Heart right ventricle (tissue), 16 donors: ENCODE measurements around the gene CNIH2. TPM values are rescaled to one million over a fixed set of nuclear protein-coding genes. Genes with fewer than 3 reads are reported as not detected.

Source experiments
- ATAC-seq, 8 donors: fragments of 200-7000 bp; cut with Tn5 transposase; one replicate each; pipeline ENCODE4 v1.9.1; 2020; ENCODE audit warnings: mild to moderate bottlenecking in 8 of 8, moderate library complexity in 8 of 8, moderate number of reproducible peaks in 1 of 8
- DNase-seq, 2 donors: peaks; one replicate each; pipeline ENCODE4 v3.0.0-alpha.2; 2020
- H3K27ac ChIP-seq, 10 donors: fragments of 200-600 bp; sonication (generic) in 2 of 10; one replicate each; pipeline versions ENCODE4 v1.5.0 to v1.8.0; 2020 to 2022; ENCODE audit warnings: mild to moderate bottlenecking in 3 of 10
- H3K27me3 ChIP-seq, 7 donors: fragments of 200-600 bp; one replicate each; pipeline ENCODE4 v1.8.0; 2021 to 2022; ENCODE audit warnings: mild to moderate bottlenecking in 2 of 7
- H3K36me3 ChIP-seq, 9 donors: fragments of 200-600 bp; sonication (generic) in 1 of 9; one replicate each; pipeline versions ENCODE4 v1.5.0 to v1.8.0; 2020 to 2022; ENCODE audit warnings: mild to moderate bottlenecking in 2 of 9
- H3K4me1 ChIP-seq, 9 donors: fragments of 200-600 bp; sonication (generic) in 1 of 9; one replicate each; pipeline versions ENCODE4 v1.5.0 to v1.8.0; 2020 to 2022; ENCODE audit warnings: mild to moderate bottlenecking in 4 of 9
- H3K4me3 ChIP-seq, 10 donors: fragments of 200-600 bp; sonication (generic) in 2 of 10; one replicate each; pipeline versions ENCODE4 v1.5.0 to v1.8.0; 2020 to 2022; ENCODE audit warnings: mild to moderate bottlenecking in 7 of 10, moderate library complexity in 2 of 10
- H3K9me3 ChIP-seq, 11 donors: fragments of 200-600 bp in 10 of 11; sonication (generic) in 2 of 11; one replicate each; pipeline versions ENCODE4 v1.5.0 to v1.8.0; 2013 to 2022; ENCODE audit warnings: mild to moderate bottlenecking in 2 of 11, control low read depth in 1 of 11, moderate library complexity in 1 of 11
- WGBS, 2 donors: extraction: QIAGEN DNeasy Blood & Tissue Kit; methylation state at CpG; one replicate each; pipeline ENCODE4 v1.1.7; 2013; ENCODE audit warnings: inconsistent platforms in 1 of 2; 5-methylcytosine and 5-hydroxymethylcytosine counted together
- intact Hi-C, 10 donors: fragments of 100-400 bp; cut with DNase I; formaldehyde crosslinking; loops; one replicate each; pipeline versions ENCODE4 v1.11.1 to v1.14.2; 2022
- polyA plus RNA-seq, 2 donors: library from polyadenylated mRNA; stranded (reverse); fragments of 200-250 nt; gene quantifications; one replicate each; pipeline ENCODE4 v1.2.3, GENCODE V29; 2013
- total RNA-seq, 10 donors: library from RNA; stranded (reverse); fragmentation: NEBNext Ultra II Directional in 3 of 10; extraction: Animal tissue kit (Norgen Biotek cat#: 25700) in 3 of 10; gene quantifications; one replicate each; pipeline versions ENCODE4 v1.2.1 to v1.2.4, GENCODE V29; 2021 to 2023
- TF ChIP-seq, protein P1 (sequence below), 9 donors: fragments of 200-600 bp; sonication (generic) in 2 of 9; IDR thresholded peaks; one replicate each; pipeline versions ENCODE4 v1.5.0 to v1.8.0; 2021 to 2022; ENCODE audit warnings: antibody characterized with exemption in 9 of 9, mild to moderate bottlenecking in 5 of 9, moderate library complexity in 1 of 9
- donor health status: Arrhythmogenic right ventricular cardiomyopathy.
- donor health status: ischemic (EF 13 %, LVEDD 7.1; RV severe dilation, severe dysfunction).
- donor health status: healthy with polysubstance abuse.
- donor health status: DM: no; HTN: yes; CAD: no.
- donor health status: DM: no; HTN: no; CAD: no.
- donor health status: ischemic (EF 25% LVEDD 6.9; RV normal size, moderate dysfunction).
- donor health status: ischemic (EF 25% LVEDD 5.7; RV mildly dilated, moderate dysfunction).
- donor health status: healthy.
- donor health status: DM: yes; HTN: yes; CAD: no.
- donor health status: Ischemic cardiomyopathy.
- donor health status: ischemic (EF 35%, LVEDD 5.7; RV mildly dilated, moderate dysfunction).
- donor health status: nonischemic (EF 11% LVEDD 7.7; RV severe dilation, severe dysfunction).
- donor health status: DM: yes; HTN: yes; CAD: no.
- donor health status: PGD.
- donor health status: ischemic (EF 29% LVEDD 5.4; RV normal size, mild dysfunction).
- donor health status: nonischemic (EF 23%, LVEDD 6.1; RV moderate dilation, normal function).

The CNIH2 gene
- total and polyA plus RNA-seq, 12 donors: 0.06 to 0.57 (median 0.45) TPM; not detected in 7

DNA sequence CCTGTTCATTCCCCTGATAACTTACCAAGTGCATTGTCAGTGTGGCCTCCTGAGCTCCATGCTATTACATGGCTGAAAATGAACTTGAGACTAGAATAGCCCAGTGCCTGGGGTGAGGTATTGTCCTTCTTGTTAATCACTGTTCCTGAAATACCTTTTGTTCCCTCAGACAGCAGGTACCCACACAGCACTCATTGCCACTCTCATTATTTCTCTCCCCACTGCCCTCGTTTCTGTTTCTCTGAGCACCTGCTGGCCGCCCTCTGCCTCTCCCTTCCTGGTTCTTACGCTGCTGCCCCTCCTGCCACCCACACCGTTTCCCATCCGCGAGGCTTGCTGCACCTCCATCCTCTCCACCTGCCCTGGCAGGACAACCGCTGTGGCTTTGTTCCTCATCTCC, 46.4 kb upstream of the CNIH2 start:
- H3K4me3 ChIP-seq: no peak overlapping the region
- no peaks in the 10 kb centered on the region for H3K27me3 ChIP-seq
- 76 to 86% methylated on average over 7 of the region's 7 CpGs for WGBS, 2 donors
- DNase-seq (no peak), ATAC-seq (peak in 2 of 8 donors; percentile 28 to 35)
- no peaks in the 10 kb centered on the region for H3K9me3 ChIP-seq
- TF ChIP-seq, protein P1, sequence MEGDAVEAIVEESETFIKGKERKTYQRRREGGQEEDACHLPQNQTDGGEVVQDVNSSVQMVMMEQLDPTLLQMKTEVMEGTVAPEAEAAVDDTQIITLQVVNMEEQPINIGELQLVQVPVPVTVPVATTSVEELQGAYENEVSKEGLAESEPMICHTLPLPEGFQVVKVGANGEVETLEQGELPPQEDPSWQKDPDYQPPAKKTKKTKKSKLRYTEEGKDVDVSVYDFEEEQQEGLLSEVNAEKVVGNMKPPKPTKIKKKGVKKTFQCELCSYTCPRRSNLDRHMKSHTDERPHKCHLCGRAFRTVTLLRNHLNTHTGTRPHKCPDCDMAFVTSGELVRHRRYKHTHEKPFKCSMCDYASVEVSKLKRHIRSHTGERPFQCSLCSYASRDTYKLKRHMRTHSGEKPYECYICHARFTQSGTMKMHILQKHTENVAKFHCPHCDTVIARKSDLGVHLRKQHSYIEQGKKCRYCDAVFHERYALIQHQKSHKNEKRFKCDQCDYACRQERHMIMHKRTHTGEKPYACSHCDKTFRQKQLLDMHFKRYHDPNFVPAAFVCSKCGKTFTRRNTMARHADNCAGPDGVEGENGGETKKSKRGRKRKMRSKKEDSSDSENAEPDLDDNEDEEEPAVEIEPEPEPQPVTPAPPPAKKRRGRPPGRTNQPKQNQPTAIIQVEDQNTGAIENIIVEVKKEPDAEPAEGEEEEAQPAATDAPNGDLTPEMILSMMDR (IDR thresholded peaks at IDR 0.05): no peak
- H3K27ac ChIP-seq: no peak overlapping the region
- H3K36me3 ChIP-seq: peaks cover 0 to 98% (median 71%) of the 10 kb centered on the region in 9 donors
- intact Hi-C loops: no loop called here
- no peaks in the 10 kb centered on the region for H3K4me1 ChIP-seq

DNA sequence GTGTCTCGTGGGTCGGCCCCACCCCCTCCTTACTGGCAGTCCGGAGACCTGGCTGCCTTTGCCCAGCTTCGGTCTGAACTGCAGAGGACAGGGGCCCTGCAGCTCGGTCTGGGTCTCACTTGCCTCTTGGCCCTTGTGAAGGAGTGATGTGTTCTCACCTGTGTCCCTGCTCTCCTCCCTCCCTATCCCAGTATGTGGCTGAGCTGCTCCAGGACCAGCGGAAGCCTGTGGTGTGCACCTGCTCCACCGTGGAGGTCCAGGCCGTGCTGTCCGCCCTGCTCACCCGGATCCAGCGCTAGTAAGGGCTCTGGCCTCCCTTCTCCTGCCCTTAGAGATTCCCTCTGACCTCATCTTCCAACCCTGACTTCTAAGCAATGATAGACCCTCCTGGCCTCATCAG, 45.2 kb upstream of the CNIH2 start:
- H3K9me3 ChIP-seq: no peaks in the 10 kb centered on the region
- TF ChIP-seq, protein P1 (IDR thresholded peaks at IDR 0.05): no peak
- DNase-seq (no peak), ATAC-seq (no peak)
- intact Hi-C loops: no loop called here
- no peaks in the 10 kb centered on the region for H3K27me3 ChIP-seq
- no peak overlapping the region for H3K4me3 ChIP-seq
- no peak overlapping the region for H3K27ac ChIP-seq
- 91 to 92% methylated on average over 11 of the region's 11 CpGs for WGBS, 2 donors
- peaks cover 0 to 97% (median 68%) of the 10 kb centered on the region in 9 donors for H3K36me3 ChIP-seq
- H3K4me1 ChIP-seq: no peaks in the 10 kb centered on the region

DNA sequence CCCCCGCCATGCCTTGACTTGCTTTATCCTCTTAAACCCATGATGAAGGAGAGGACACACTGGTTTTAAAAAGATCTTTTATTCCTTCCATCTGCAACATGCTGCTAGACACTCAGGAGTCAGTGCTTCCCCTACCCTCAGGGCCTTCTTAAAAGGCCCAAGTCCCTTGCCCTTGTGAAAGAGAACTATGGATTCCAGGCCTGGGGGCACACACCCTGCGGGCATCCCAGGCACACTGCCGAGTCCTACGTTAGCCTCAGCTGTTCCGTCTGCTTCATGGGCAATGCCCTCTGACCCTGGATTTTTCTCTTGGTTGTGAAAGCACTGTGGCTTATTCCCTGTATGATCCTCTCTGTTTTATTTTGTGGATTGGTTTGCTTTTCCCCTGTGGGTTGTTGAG, 44.7 kb upstream of the CNIH2 start:
- Histone ChIP-seq H3K9me3 (no peaks in the 10 kb centered on the region), H3K27me3 (no peaks in the 10 kb centered on the region), H3K27ac (no peak overlapping the region), H3K4me3 (no peak overlapping the region), H3K36me3 (peaks cover 0 to 97% (median 63%) of the 10 kb centered on the region in 9 donors), H3K4me1 (no peaks in the 10 kb centered on the region)
- TF ChIP-seq, protein P1 (IDR thresholded peaks at IDR 0.05): no peak
- ATAC-seq (no peak), DNase-seq (no peak)
- intact Hi-C loops: no loop called here
- 90 to 95% methylated on average over 5 of the region's 5 CpGs for WGBS, 2 donors

DNA sequence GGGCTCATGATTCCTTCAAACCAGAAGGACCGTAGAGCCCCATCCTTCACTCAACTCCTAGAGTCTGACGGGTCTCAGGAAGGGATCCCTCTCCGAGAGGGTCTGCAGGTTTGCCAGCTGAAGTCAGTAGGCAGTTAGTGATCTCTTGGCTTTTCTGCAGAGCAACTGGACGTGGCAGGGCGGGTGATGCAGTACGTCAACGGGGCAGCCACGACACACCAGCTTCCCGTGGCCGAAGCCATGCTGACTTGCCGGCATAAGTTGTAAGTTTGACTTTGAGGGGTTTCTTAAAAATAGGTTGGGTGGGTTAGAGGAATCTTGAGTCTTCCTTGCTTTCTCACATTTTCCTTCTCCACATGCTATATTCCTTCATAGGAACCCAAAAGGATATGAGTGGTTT, 42.8 kb upstream of the CNIH2 start:
- no peaks in the 10 kb centered on the region for H3K9me3 ChIP-seq
- no peak overlapping the region for H3K4me3 ChIP-seq
- intact Hi-C loops: no loop called here
- no peaks in the 10 kb centered on the region for H3K4me1 ChIP-seq
- peaks cover 0 to 100% (median 74%) of the 10 kb centered on the region in 9 donors for H3K36me3 ChIP-seq
- TF ChIP-seq, protein P1 (IDR thresholded peaks at IDR 0.05): no peak
- no peak for DNase-seq
- 93 to 94% methylated on average over 11 of the region's 11 CpGs for WGBS, 2 donors
- no peak overlapping the region for H3K27ac ChIP-seq
- H3K27me3 ChIP-seq: no peaks in the 10 kb centered on the region
- no peak for ATAC-seq
